Kidney glomerular epithelial cell (primary cell): ENCODE results near the gene RAB34.

Experiments
- DNase-seq: peaks from one replicate; lab custom pipeline; 2025; lab: John Stamatoyannopoulos, UW

RAB34 gene, protein sequence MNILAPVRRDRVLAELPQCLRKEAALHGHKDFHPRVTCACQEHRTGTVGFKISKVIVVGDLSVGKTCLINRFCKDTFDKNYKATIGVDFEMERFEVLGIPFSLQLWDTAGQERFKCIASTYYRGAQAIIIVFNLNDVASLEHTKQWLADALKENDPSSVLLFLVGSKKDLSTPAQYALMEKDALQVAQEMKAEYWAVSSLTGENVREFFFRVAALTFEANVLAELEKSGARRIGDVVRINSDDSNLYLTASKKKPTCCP

DNA sequence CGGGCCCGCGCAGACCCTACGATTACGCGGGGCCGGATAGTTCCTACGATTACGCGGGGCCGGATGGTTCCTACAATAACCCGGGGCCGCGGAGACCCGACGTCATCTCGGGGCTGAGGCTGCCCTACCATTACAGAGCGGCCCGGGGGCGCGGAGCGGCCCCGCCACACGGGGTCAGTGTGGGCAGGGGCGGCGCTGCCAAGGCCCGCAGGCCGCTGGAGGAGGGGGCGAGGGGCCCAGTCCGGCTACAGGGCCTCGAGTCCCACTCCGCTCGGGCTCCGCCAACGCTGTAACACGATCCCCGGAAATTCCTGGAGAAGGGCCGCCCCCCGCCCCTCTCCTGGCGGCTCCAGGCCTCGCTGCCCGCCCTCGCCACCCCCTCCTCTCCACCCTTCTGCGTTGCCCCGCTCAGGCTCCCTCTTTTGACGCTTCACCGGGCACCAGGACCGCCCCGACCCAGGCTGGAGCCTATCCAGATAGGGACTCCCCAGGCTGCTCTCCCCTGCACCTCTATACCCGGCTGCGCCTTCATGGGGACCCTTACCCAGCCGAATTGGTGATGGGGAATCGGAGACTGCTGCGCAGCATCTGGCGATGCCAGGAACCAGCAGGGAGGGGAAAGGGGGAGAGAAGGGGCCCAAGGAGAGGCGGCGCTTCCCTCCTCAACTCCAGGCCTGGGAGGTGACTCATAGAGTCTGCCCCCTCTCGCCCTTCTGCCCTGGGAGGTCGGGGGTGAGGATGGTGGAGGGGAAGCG is at the start of gene RAB34:
RAB34 (minus strand) TSS at position 291 of the 755 bp plus-strand sequence. CDS start 602 bp downstream, outside the sequence.
- DNase-seq, result peak; percentile 76

DNA sequence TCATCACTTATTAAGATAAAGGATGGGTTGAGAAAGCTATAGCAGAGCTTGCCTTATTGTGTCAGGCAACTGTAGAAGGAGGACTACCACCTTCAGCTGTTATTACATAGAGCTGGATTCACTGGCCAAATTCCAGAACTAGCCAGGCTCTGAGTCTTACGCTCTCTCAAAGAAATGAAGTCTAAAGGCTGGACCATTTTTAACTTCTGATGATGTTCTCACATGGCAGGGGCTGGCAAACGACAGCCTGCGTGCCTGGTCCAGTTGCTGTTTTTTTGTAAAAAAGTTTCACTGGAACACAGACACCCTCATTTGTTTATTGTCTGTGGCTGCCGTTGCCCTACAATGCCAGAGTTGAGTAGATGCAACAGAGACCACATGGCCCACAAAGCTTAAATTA is 47.4 kb upstream of the RAB34 start:
- no peak for DNase-seq

DNA sequence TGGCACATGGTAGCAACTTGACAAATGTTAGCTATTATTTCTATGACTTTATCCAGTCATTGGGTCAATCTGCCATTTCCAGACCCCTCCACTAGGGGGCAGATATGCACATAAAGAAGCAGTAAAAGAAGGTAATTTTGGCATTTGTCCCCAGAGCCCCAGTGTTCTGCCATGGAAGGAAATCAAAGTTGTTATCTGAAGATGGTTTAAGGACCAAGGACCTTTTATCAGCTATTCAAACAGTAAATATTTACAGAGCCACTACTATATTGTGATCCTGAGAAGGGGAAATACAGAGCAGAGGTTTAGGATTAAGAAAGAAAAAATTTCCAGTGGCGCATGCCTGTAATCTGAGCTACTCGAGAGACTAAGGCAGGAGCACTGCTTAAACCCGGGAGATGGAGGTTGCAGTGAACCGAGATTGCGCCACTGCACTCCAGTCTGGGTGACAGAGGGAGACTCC is 46.2 kb upstream of the RAB34 start:
- DNase-seq, result peak; percentile 77

DNA sequence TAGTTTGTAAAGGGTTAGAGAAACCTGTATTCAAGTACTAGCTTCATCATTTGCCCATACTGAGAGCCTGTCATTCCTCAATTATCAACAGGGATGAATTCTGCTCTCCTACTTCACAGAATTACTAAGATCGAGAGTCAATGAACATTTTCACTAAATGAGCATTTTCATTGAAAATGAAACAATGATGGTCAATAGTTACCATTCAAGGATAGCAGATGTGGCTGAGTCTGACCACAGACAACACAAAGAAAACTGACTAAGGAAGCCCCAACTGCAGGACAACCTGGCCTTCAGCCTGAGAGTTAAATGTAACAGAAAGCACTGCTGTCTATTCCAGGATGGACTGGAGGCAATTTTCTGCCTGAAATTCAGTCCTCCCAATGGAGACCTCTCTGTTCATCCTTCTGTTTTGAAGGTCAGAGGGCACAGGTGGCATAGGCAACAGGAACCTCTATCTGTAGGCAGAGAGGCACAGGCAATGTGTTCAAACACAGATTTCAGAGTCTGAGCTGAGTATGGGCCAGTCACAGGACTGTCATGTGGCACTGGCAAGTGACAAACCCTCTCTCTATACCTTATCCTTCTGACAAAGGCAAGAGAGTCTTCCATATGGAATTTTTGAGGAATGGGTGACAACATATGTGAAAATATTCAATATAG is 45.6 kb upstream of the RAB34 start:
- DNase-seq, result no peak

DNA sequence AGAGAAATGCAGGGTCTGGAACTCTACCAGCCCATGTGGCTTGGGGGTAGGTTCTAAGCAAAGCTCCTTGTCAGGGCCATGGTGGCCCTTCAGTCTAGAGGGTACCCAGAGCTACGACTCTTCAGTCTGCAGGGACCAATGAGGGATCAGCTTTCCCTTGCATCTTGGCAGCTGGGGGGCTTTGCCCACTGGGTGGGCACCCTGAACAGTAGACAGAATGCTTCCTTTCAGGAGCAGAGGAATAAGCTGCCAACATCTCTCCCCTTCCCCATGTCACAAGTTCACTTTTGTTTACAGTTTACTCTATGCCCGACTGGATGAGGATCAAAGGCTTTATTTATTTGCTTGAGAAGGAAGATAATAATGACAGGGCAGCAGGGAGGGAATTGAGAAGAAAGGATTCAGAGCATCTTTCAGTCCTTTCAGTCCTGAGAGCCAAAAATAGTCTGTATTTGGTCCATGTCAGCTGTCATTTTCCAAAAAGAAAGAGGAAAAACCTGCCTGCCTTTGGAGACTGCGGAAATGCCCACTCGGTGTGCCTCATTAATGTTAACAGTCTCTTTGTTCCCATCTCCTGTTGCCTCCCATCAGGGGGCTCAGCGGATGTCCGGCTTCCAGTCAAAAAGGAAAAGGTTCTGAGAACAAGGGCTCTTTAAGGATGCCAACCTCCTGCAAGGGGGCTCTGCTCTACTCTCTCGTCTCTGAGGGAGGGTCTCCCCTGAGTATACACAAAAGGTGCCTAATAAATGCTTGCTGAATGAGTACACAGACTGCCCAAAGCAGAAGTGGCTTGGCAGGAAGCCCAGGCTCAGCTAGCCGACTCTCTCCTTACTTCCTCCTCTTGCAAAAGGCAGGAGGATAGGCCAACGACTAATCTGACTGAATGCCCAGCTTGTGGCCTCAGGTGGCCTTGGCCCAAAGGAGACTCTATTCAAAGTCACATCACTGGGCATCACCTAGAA is 43.2 kb upstream of the RAB34 start:
- DNase-seq, result no peak

DNA sequence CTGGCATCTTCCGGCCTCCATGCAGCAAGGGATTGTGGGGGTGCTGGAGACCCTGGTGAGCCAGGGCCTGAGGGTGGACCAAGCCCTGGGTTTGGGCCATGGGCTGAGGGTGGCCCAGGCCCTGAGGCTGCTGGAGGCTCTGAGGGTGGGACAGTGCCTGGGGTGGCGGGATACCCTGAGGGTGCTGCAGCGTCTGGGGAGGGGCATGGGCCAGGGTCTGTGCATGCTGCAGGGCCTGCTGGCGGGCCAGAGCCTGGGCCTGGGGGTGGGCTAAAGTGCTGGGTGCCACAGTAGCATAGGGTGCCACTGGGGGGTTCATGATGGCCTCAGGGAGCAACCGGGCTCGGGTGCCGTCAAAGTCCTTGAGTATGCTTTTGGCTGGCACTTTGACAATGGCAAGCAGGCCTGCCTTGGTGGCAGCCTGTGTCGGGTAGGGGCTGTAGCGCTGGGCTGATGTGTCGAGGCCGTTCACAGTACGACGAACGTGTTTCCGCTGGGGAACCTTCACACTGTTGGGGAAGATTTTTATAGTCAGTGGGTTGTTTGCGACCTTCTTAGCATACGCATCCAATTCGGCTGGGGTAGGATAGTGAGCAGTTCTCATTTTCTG is 41.7 kb upstream of the RAB34 start:
- DNase-seq, result no peak

DNA sequence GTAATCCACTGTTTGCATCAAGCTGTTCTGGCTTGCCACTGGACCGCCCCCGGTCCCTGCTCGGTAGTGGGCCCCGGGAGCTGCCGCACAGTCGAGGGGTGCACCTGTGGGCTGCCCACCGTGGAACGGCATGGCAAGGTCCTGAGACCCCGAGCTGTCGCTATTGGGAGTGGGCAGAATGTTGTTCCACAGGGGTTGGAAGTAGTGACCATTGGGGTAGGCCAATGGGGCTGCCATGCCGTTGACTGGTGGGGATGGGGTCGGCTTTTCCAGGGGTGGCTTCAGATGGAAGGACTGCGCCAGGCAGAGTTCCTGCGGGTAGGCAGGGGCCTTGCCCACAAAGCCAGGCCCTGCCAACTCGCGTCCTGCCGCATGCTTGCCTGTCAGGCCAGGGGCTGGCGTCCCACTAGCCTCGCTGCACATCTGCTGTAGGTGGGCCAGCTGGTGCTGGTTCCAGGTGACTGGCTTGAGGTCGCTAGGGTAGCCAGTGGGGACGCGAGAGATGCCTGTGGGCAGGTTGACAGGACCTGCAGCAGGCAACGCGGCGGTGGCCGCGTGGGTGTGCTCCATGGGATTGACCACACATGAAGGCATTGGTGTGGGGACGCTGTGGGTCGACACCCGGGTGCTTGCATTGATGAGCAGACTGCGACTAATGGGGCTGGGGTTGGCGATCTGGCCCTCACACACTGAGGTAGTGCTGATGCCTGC is 40.9 kb upstream of the RAB34 start:
- DNase-seq, result no peak

DNA sequence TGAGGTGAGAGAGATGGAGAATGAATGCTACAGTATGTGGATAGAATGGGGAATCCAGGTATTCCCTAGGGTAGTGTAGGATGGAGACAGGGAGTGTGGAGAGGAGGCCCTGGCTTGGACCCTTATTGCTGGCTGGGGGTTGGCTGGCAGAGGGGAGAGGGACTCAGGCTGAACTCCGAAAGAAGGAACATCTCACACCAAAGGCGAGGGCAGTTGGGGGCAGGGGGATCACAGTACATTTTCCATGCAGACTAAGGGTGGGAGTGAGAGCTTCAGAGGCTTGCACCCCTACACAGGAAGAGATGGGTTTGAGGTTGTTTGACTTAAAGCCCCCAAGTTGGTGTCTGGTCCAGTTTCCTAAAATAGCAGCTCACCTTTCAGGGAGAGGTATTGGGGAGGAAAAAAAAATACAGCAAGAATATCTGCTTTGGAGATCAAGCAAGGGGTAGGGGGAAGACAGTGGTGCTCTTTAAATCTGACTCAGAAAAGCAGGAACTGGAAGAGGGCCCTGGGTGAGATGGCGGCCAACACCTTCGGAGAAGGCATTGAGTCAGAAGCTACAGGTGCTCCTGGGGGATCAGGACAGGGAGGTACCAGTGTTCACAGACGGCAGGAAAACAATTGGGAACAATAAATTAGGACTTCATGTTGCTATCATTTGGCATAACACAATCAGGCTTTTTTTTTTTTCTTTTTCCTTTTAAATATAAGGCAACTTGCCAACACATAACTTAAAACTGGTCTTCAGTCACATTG is 38.6 kb upstream of the RAB34 start:
- DNase-seq, result no peak

DNA sequence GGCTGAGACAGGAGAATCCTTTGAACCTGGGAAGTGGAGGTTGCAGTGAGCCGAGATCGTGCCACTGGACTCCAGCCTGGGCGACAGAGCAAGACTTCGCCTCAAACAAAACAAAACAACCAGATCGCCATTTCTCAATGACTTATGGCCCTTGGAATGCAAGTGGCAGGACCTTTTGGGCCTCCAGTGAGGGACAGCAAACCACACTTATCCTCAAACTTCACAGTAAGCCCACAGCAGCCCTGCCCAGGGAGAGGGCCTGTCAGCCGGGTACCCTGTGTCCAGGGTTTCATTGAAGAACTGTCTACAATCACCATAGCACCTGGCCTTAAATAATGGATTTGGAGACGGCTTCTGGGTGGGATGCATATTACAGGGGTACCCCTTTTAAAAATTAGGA is 37.8 kb upstream of the RAB34 start:
- DNase-seq, result peak; percentile 35

DNA sequence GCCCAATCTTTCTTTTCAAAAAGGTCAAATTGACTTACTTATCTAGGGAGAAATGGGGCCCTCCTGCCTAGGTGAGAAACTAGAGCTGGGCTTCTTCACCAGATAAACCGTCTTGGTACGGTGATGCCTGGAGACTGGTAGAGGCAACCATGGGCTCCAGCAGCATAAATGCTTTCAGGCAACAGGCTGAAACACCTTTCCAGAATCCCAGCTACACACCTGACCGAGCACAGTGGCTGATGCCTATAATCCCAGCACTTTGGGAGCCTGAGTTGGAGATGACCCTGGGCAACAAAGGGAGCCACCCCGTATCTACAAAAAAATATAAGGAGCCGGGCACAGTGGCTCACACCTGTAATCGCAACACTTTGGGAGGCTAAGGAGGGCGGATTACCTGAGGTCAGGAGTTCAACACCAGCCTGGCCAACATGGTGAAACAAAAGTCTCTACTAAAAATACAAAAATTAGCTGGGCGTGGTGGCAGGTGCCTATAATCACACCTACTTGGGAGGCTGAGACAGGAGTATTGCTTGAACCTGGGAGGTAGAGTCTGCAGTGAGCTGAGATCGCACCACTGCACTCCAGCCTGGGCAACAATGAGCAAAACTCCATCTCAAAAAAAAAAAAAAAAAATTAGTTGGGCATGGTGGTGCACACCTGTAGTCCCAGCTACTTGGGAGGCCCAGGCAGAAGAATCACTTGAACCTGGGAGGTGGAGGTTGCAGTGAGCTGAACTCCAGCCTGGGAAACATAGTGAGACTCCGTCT is 34.1 kb upstream of the RAB34 start:
- DNase-seq, result no peak

DNA sequence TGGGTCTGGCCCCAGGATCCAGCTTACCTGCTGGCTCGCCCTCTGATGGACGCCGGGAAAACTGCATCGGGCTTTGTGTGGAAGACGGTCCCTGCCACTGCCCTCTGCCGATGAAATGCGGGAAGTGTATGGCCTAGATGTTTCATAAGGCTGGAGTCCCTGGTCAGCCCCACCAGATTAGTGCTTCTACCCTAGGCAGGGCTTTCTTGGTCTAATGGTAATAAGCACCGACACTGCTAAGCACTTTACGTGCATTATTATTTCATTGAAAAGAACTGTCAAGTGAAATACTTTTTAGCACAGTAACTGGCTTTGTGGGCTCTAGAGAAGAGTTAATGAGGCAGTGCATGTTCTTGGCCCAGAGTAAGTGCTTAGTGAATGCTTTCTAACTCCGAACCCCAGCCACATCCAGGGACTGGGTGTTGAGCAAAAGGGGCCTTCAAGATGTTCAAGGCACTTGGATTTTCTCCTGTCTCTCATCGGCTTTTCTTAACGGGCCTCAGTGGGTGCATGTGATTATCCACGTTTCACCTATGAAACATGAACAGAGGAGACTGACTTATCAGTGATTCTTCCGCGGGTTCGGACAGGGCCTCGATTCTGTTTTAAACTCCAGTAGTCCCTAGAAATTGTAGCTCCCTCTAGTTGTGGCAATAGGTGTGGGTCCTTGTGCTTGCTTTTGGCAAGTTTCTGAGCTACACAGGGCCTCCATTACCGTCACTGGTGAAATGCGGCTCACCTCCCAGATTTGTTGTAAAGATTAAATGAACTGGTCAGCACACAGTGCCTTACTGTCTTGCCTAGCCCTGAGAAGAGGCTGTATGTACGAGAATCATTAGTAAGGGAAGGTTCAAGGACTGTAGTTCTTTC is 32.7 kb upstream of the RAB34 start:
- DNase-seq, result peak; percentile 95

DNA sequence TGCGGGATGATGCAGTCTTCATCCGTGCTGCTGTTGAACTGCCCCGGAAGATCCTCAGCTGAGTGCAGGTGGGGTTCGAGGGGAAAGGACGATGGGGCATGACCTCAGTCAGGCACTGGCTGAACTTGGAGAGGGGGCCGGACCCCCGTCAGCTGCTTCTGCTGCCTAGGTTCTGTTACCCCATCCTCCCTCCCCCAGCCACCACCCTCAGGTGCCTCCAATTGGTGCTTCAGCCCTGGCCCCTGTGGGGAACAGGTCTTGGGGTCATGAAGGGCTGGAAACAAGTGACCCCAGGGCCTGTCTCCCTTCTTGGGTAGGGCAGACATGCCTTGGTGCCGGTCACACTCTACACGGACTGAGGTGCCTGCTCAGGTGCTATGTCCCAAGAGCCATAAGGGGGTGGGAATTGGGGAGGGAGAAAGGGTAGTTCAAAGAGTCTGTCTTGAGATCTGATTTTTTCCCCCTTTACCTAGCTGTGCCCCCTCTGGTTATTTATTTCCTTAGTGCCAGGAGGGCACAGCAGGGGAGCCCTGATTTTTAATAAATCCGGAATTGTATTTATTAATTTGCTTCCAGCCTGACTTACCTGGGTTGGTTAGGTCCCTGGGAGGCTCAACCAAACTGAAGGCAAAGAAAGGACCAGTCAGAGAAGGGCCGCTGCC is 32.0 kb upstream of the RAB34 start:
- no peak for DNase-seq

DNA sequence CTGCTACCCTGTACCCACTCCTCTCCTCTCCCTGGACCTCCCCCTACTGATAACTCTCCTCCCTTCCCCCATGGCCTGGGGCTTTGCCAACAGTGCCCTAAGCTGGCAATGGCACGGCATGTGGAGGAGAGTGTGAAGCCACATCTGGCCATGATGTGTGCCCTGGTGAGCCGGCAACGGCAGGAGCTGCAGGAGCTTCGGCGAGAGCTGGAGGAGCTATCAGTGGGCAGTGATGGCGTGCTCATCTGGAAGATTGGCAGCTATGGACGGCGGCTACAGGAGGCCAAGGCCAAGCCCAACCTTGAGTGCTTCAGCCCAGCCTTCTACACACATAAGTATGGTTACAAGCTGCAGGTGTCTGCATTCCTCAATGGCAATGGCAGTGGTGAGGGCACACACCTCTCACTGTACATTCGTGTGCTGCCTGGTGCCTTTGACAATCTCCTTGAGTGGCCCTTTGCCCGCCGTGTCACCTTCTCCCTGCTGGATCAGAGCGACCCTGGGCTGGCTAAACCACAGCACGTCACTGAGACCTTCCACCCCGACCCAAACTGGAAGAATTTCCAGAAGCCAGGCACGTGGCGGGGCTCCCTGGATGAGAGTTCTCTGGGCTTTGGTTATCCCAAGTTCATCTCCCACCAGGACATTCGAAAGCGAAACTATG is 31.3 kb upstream of the RAB34 start:
- no peak for DNase-seq

DNA sequence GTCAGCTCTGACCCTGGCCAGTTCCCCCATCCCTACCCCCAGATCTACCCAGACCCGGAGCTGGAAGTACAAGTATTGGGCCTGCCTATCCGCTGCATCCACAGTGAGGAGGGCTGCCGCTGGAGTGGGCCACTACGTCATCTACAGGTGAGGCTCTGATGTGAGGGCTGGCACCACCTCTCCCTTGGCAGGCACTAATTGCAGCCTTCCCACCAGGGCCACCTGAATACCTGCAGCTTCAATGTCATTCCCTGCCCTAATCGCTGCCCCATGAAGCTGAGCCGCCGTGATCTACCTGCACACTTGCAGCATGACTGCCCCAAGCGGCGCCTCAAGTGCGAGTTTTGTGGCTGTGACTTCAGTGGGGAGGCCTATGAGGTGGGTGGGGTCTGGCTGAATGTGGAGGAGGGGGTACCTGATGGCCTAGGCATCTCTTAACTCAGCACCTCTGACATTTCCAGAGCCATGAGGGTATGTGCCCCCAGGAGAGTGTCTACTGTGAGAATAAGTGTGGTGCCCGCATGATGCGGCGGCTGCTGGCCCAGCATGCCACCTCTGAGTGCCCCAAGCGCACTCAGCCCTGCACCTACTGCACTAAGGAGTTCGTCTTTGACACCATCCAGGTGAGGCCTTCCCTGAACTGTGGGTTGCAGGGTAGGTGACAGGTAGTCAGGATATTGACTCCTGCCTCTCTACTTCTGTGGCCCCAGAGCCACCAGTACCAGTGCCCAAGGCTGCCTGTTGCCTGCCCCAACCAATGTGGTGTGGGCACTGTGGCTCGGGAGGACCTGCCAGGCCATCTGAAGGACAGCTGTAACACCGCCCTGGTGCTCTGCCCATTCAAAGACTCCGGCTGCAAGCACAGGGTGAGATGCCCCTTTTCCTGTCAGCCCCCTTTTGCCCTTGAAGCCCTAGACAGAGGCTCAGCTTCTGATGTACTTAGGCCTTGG is 30.4 kb upstream of the RAB34 start:
- DNase-seq, result no peak

DNA sequence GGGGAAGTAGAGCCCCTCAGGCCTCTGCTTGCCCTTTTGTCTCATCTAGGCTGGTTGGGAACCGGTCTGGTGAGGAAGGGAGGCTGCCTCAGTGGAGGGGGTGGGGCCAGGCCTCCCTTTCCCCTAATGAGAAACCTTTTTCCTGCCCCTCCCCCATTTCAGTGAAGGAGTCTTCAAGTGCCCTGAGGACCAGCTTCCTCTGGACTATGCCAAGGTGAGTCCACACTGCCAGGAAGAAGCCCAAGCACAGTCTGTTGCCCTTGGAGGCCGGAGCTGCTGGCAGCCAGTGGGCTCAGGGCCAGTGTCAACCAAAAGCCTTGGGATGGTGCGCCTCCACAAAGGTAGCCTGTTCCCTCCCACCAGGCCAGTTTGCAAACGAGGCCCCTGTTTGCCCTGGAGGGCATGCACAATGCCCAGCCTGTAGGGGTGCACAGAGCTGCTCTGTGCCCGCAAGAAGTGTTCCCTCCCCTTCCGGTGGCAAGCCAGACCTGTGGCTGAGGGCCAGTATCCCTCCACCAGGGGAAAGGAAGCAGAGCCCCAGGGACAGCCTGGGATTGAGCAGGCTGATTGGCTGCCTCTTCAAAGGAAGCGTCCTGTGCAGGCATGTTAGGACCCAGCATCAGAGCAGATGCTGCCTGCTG is 29.5 kb upstream of the RAB34 start:
- no peak for DNase-seq
